HCT116 (cell line): Measurements from ENCODE around the gene IMPG1.

Experiments used
- POLR2A ChIP-seq: IDR thresholded peaks from 2 replicates; pipeline ENCODE4 v1.7.0; 2011; ENCODE audit warnings: borderline replicate concordance; ENCODE audit not compliant: insufficient read depth, insufficient read length; ENCODE audit errors: extremely low read depth
- SIN3A ChIP-seq: IDR thresholded peaks from 2 replicates; pipeline ENCODE4 v1.6.1; 2012; ENCODE audit warnings: low read depth
- SRF ChIP-seq: IDR thresholded peaks from 2 replicates; pipeline ENCODE4 v1.6.1; 2012; ENCODE audit warnings: low read depth
- ZNF274 ChIP-seq: fragments of 200-500 bp; sonication (Bioruptor generic); IDR thresholded peaks from 2 replicates; pipeline ENCODE4 v1.6.1; 2014; ENCODE audit warnings: mild to moderate bottlenecking, low read depth, low read length, inconsistent platforms
- TF ChIP-seq, protein P1 (sequence below), 3 experiments: fragments of 200-600 bp in 1 of 3; sonication (generic) in 1 of 3; IDR thresholded peaks in 2 of 3; conservative IDR thresholded peaks in 1 of 3; 2 replicates each; pipeline ENCODE4 v1.5.1; 2012 to 2017; ENCODE audit warnings: low read depth in 2 of 3, low read length in 2 of 3, antibody characterized with exemption in 1 of 3, borderline replicate concordance in 1 of 3, control low read depth in 1 of 3, mild to moderate bottlenecking in 1 of 3, mixed read lengths in 1 of 3, mixed run types in 1 of 3, moderate library complexity in 1 of 3; ENCODE audit not compliant: insufficient read depth in 1 of 3
- TF ChIP-seq, protein P2 (sequence below): IDR thresholded peaks from 2 replicates; pipeline ENCODE4 v1.6.1; 2012; ENCODE audit warnings: low read depth

- TF ChIP-seq POLR2A (no peak), SRF (no peak), ZNF274 (no peak), SIN3A (no peak)
- TF ChIP-seq, protein P1, sequence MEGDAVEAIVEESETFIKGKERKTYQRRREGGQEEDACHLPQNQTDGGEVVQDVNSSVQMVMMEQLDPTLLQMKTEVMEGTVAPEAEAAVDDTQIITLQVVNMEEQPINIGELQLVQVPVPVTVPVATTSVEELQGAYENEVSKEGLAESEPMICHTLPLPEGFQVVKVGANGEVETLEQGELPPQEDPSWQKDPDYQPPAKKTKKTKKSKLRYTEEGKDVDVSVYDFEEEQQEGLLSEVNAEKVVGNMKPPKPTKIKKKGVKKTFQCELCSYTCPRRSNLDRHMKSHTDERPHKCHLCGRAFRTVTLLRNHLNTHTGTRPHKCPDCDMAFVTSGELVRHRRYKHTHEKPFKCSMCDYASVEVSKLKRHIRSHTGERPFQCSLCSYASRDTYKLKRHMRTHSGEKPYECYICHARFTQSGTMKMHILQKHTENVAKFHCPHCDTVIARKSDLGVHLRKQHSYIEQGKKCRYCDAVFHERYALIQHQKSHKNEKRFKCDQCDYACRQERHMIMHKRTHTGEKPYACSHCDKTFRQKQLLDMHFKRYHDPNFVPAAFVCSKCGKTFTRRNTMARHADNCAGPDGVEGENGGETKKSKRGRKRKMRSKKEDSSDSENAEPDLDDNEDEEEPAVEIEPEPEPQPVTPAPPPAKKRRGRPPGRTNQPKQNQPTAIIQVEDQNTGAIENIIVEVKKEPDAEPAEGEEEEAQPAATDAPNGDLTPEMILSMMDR (IDR thresholded peaks at IDR 0.05 in 2 of 3, conservative IDR thresholded peaks at IDR 0.05 in 1 of 3; ENCODE audit: borderline replicate concordance in 1 of 3, insufficient read depth in 1 of 3, low read depth in 2 of 3, low read length in 2 of 3) = no peak
- TF ChIP-seq, protein P2, sequence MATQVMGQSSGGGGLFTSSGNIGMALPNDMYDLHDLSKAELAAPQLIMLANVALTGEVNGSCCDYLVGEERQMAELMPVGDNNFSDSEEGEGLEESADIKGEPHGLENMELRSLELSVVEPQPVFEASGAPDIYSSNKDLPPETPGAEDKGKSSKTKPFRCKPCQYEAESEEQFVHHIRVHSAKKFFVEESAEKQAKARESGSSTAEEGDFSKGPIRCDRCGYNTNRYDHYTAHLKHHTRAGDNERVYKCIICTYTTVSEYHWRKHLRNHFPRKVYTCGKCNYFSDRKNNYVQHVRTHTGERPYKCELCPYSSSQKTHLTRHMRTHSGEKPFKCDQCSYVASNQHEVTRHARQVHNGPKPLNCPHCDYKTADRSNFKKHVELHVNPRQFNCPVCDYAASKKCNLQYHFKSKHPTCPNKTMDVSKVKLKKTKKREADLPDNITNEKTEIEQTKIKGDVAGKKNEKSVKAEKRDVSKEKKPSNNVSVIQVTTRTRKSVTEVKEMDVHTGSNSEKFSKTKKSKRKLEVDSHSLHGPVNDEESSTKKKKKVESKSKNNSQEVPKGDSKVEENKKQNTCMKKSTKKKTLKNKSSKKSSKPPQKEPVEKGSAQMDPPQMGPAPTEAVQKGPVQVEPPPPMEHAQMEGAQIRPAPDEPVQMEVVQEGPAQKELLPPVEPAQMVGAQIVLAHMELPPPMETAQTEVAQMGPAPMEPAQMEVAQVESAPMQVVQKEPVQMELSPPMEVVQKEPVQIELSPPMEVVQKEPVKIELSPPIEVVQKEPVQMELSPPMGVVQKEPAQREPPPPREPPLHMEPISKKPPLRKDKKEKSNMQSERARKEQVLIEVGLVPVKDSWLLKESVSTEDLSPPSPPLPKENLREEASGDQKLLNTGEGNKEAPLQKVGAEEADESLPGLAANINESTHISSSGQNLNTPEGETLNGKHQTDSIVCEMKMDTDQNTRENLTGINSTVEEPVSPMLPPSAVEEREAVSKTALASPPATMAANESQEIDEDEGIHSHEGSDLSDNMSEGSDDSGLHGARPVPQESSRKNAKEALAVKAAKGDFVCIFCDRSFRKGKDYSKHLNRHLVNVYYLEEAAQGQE = no peak
Observed at GRCh38 chr6:75935473-75935793, 137.0 kb downstream of the IMPG1 start.
